HG03139 (cell line): ENCODE data around the gene OTUB2.

Experiments used
- ATAC-seq: cut with Tn5 transposase; IDR thresholded peaks from one replicate; pipeline ENCODE4 v1.9.1; 2021; ENCODE audit not compliant: unreplicated experiment

OTUB2 gene

DNA sequence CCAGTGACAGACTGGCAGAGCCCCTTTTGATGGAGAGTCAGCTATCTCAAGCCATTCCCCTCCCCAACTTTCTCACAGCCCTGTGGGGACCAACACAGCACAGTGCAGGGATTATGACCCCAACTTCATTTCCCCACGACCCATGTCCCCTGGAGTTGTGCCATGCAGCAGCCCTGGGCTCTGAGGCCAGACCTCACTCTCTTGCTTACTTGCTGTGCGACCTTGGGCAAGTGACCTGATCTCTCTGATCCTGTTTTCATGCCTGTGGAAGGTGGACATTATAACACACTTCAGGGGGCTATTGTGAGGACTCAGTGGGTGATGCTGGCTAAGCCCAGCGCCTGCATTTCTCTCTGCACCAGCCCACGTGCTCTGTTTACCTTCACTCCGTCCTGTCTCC lies 14.1 kb downstream of the OTUB2 start:
- ATAC-seq: no peak

DNA sequence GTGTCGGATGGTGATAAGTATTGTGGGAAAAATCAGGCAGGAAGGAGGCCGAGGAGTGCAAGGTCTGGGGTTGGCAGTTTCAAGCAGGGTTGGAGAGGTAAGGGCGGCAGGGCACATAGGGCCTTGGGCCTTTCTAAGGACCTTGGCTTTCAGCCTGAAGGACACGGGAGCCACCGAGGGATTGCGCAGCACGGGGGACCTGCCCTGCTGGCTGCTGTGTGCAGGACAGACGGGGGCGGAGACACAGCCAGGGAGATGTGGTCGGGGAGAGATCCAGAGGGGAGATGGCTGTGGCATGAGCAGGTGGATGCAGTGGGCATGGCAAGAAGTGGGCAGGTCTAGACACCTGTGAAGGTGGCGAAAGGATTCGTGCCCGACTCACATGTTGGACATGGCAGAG lies 14.7 kb downstream of the OTUB2 start:
- ATAC-seq: no peak

DNA sequence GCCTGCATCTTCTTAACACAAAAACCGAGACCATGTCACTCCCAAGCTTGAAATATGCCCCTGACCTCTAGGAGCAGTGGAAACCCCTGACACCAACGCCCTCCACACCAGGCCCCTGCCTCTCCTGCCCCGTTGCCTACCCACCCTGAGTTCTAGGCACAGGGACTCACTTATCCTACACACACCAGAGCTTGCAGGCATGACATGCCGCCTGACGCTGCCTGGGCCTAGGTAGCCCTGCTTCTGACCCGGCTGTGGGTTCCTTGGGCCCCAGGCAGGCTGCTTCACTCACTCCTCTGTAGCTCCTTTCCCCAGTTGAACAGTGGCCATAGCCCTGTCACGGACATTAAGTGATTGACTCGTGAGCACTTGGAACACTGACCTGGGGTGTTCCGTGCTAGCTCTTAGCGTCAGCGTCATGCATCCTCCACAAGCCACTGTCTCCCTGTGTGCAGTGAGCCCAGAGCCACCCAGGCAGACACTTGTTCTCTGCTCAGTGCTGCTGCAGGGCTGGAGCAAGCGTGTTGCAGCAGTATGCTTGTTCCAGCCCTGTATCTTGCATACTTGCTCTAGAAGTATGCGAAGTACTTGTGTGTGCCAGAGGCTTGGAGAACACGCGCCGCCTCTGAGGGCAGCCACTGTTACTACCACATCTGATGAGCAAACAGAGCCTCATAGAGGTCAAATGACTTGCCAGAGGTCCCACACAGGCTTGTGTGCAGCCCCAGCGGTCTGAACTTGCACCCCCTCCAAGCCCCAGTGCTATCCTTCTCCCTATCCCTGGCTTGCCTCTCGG lies 15.6 kb downstream of the OTUB2 start:
- no peak for ATAC-seq

DNA sequence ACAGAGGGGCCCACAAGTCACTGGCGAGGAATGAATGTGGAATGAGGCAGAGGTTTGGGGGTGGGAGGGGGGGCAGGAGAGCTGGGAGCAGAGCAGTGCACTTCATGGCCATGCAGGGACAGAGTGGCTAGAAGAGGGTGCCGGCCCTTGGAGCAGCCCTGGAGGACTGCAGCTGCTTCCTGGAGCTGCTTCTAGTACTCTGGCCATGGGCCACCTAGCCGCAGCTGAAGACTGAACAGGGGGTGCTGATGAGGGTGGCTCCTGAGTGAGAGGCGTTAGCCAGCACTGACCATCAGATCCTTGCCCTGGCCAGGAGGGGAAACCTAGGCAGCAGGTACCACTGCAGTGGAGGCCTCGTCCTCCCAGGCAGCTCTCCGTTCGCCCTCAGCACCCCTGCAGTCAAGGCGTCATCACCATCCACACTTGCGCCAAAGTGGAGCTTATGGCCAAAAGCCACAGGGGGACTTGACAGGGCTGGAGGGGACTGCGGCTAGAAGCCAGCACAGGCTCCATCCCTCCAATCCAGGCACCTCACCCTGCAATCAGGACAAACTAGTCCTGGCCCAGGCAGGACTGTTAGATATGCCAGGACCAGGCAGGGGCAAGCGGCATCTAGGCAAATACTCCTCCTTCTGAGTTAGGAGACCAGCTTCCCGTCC lies 16.4 kb downstream of the OTUB2 start:
- ATAC-seq: no peak

GRCh38 chr14:94043111-94043755 lies 17.1 kb downstream of the OTUB2 start:
- ATAC-seq: no peak

GRCh38 chr14:94043756-94044475 lies 17.8 kb downstream of the OTUB2 start:
- ATAC-seq: no peak

GRCh38 chr14:94044476-94045091 lies 18.4 kb downstream of the OTUB2 start:
- no peak for ATAC-seq

DNA sequence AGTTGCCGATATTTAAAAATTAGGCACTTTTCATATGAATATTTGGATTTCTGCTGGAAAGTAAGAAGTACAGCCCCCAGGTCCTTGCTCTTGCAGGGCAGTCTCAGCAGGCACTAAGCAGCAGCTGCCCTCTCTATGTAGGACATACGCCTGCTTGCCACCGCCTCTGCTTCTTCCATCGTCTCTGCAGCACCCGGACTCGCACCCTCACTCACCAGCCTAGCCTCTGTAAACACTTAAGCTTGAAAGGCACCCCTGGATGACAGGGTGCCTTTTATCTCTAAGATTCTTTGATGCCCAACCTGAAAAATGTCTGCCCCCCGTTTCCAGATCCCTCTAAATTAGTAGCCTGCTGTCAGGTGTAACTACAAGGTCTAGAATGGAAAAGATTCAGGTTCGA lies 19.0 kb downstream of the OTUB2 start:
- ATAC-seq: no peak

GRCh38 chr14:94045563-94046345 lies 19.6 kb downstream of the OTUB2 start:
- ATAC-seq: no peak

DNA sequence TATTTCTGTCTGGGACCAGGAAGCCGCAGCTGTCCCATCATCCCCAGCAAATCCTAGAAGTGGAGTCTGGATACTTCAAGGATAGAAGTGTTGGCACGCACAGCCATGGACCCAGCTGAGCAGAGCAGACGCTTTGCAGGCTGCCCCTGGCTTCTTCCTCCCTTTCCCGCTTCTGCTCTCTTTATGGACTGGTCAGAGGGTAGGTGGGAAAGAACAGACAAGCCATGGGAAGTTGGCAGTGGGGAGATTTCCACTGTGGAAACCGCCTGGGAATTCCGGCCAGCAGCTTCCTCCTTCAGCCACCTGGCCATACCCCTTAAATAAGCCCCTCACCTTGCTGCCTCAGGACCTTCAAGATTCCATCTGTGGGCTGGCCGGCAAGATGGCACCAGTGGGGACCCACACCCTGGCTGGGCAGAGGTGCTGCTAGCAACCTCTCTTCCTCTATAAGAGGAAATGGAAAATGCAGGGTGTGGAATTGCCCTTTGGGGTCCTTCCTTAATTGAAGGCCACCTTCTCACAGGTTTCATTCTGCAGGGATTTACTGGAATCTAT lies 20.6 kb downstream of the OTUB2 start:
- no peak for ATAC-seq

- ATAC-seq: no peak
Observed at GRCh38 chr14:94047581-94047980, 21.4 kb downstream of the OTUB2 start.

DNA sequence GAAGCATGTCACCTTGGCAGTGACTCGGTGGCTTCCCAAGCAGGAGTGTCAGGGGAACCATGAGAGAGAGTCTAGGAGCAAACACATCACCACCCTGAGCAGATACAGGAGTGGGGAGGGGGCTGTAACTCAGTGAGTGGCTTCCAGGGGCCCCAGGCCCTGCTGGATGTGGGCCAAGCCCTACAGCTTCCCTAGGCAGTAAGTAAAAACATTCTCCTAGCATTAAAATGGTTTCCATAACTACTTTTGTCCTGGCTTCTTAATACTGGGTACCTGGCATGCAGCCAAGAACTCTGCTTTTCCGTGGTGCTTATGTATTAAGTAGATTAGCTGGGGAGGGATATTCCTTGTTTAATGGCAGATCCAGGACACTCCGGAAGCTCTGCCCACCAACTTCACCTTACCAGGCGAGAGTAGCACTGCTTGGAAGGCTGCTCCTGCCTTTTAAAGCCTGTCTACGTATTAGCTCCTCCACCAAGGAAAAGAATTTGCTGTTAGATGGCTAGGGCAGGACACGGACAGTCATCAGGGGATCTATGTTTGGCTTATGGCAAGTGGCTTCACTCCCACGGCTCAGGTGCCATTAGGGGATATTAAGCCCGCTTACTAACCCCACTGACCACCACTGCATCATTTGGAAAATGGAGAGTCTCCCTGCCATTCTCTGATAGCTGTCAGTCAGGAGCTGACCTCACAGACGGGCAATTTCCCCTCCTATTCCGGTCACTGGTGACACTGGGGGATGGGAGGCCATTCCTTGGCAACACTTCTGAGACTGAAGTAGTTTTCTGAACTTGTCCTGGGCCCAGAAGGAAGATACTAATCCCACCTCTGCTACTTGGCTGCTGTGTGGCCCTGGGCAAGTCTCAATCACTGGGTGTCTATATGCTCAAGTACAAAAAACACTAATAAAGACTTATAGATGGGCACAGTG lies 22.8 kb downstream of the OTUB2 start:
- no peak for ATAC-seq

- no peak for ATAC-seq
Observed at GRCh38 chr14:94049625-94050023, 23.5 kb downstream of the OTUB2 start.

GRCh38 chr14:94050231-94050880 lies 24.2 kb downstream of the OTUB2 start:
- ATAC-seq: no peak

- no peak for ATAC-seq
Observed at GRCh38 chr14:94051115-94051514, 25.0 kb downstream of the OTUB2 start.

DNA sequence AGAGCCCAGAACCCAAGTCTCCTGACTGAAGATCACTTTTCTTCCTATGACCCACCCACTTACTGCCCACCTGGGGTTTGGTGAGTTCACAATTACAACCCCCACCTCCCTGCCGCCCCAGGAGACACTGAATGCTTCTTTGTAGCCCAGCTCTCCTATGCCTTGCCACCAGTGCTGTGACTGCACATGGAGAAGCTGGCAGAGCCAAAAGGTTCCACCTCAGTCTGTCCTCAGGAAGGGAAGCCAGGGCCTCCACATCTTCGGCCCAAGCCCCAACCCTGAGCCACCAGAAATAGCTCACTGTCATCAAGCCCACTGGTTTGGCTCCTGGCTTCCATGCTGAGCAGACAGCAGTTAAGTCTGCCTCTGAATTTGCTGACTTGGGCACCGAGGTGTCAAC lies 25.6 kb downstream of the OTUB2 start:
- no peak for ATAC-seq

GRCh38 chr14:94052199-94052598 lies 26.1 kb downstream of the OTUB2 start:
- no peak for ATAC-seq

DNA sequence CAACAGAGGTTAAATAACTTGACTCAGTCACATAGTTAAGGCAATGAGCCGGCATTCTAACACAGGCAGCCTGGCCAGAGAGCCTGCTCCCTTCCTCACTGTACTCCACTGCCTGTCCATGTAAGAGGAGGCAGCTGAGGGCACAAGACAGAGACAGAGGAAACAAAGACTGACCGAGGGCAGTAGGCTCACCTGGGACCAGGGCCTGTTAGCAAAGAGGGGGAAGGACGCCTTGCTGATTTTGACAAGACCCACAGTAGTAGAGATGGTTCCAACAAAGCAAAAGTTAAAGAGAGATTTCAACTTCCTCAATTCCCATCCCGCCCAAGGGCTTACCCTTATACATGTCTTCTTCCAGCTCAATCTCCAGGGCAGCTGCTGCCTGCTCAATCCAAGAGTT lies 26.5 kb downstream of the OTUB2 start:
- ATAC-seq: no peak
